H54 (cell line): ENCODE results near the gene CTRB1.

Experiments used
- DNase-seq: peaks from one replicate; pipeline ENCODE4 v3.0.0; 2011; ENCODE audit warnings: low spot score, mixed read lengths; ENCODE audit not compliant: insufficient read length
- FAIRE-seq: peaks from 3 replicates; lab custom pipeline; 2011; peaks lifted over from hg19 to GRCh38; lab: Jason Lieb, UNC
- POLR2A ChIP-seq: IDR thresholded peaks from 2 replicates; pipeline ENCODE4 v1.6.1; 2011; ENCODE audit warnings: low read depth, mild to moderate bottlenecking, low read length

CTRB1 gene

GRCh38 chr16:75256059-75256571, 37.3 kb downstream of the CTRB1 start:
- DNase-seq (no peak), FAIRE-seq (no peak)
- TF ChIP-seq POLR2A = no peak

DNA sequence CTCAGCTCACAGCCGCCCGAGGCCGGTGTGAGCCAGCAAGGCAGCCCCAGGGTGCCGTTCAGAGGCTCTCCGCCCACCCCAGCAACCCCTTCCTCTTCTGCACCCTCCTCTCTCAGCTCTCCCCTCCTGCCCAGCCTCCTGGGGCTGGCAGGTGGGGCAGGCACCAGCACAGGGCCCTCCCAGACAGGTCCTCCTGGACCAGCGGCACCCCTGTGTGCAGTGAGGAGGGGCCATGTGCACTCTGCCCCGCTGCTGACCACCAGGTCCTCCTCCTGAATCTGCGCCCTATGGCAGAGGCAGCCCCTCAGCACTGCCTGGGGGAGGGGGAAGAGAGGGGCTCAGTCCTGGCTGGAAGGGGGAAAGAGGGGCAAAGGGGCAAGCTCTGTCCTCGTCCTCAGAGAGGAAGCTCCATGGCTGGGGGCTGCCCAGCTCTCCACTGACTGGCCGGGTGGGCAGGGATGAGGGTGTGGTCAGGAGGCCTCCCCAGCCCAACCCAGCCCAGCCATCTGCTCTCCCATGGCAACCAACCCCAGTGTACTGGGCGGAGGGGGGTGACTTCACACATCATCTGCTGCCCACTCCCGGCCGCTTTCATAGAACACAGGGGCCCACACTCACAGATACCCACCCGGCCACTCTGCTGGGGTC, 38.0 kb downstream of the CTRB1 start:
- FAIRE-seq (no peak), DNase-seq (no peak)
- TF ChIP-seq POLR2A = no peak

DNA sequence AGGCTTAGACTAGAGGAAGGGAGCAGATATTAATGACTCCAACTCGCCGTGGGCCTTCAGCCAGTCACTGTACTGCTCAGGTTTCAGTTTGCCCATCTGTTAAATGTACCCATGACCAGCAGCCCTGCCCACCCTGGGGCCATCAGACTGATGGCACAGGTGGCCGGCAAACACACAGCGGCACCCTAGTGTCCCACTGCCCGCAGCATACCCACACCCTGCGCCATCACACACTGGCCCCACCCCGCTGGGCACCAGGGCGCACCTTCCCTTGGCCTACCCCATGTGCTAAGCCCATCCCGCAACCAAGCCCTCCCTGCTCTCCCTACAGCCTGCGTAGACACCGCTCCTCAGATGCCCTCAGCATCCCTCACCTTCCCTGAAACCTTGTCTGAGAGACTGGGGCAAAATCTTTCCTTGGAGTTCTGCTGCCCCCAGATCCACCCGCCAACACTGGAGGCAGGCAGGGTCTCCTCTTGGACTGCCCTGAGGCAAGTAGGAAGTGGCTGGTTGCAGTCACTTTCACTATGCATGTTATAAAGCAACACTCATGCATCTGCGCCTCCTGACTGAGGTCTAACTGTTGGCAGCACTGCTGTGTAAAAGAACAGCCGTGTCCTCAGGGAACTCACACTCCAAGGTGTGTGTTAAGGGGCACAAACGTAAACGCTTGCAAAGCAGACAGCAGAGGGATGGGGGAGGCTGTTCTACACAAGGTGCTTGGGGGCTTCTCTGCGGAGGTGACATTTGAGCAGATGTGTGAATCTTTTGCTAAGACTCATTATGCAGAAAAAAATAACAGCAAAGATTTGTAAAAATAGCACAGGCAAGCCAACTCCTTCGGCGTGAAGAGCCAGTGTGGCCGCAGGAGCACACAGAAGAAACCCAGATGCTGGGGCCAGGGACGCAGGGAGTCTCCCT, 39.4 kb downstream of the CTRB1 start:
- FAIRE-seq (no peak), DNase-seq (no peak)
- no peak for TF ChIP-seq POLR2A

- no peak for TF ChIP-seq POLR2A
- no peak for FAIRE-seq
Measured at GRCh38 chr16:75258807-75259141, 40.0 kb downstream of the CTRB1 start.

DNA sequence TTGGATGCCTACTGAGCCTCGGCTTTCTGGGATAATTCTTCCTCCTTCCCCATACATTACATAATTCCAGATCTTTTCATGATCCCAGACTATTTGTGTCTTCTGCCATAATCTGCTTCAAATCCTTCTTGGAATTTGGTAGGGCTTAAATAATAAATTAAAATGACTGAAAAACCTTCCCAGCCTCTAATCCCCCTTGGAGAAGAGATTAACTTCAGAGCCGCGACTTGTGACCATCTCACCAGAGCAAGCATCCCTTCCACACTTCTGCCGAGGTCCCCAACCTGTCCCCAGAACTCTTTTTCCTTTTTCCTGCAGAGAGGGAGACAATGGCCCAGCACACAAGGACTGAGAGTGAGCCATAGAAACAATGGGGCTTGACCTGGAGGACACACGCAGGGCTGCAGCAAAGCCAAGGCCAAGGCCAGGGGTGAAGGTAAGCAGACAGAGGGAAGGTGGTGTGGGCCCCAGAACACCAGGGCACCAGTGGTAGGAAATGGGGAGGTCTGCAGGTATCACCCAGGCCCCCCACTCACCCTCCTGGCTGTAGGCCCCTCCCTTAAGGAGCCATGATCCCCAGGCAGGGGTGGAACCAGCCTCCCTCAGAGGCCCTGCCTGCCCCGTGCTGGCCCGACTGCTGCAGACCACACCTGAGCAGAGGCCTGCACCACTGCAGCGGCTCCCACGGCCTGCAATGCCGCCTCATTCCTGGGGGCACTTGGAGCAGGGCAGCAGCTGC, 42.2 kb downstream of the CTRB1 start:
- no peak for FAIRE-seq
- TF ChIP-seq POLR2A = no peak

More at GRCh38 chr16:75258807-75259141, 40.0 kb downstream of the CTRB1 start:
- DNase-seq = no peak

DNA sequence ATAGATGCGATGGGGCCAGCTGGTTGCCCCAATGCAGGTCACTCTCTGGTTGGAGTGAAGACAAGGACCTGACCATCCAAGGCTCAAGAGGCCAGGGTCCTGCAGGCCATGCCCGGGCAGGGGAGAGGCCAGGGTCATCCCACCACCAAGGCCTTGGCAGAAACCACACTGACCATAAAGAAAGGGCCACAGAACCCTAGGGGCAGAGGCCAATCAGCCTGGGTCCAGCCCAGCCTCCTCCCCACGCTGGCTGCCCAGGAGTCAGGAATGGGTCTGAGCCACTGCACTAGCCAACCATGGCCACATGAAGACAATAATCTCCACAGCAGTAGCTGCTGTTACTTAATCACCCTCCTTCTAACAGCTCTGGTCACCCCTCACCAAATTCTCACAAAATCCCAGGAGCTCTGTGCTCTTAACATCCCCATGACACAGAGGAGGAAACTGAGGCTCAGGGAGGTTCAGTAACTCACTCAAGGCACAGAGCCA, 42.8 kb downstream of the CTRB1 start:
- DNase-seq (no peak), FAIRE-seq (no peak)
- no peak for TF ChIP-seq POLR2A

More for the DNA sequence above, 42.2 kb downstream of the CTRB1 start:
- DNase-seq = no peak

GRCh38 chr16:75262104-75262799, 43.5 kb downstream of the CTRB1 start:
- TF ChIP-seq POLR2A = no peak
- no peak for DNase-seq
- no peak for FAIRE-seq

DNA sequence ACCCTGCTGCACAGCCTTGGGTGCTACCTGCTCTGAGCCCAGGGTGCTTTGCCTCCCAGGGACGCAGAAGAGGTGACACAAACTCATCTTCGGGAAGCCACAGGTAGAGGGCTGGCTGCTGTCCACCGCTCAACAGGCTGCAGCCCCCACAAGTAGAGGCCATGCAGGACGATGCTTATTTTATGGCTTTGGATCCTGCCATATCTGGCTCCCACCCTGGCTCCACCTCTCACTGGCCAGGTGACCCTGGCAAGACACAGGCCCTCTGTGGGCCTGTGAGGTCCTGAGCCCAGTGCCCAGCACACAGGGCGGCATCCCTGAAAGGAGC, 44.0 kb downstream of the CTRB1 start:
- no peak for TF ChIP-seq POLR2A
- FAIRE-seq = no peak
- DNase-seq = no peak

DNA sequence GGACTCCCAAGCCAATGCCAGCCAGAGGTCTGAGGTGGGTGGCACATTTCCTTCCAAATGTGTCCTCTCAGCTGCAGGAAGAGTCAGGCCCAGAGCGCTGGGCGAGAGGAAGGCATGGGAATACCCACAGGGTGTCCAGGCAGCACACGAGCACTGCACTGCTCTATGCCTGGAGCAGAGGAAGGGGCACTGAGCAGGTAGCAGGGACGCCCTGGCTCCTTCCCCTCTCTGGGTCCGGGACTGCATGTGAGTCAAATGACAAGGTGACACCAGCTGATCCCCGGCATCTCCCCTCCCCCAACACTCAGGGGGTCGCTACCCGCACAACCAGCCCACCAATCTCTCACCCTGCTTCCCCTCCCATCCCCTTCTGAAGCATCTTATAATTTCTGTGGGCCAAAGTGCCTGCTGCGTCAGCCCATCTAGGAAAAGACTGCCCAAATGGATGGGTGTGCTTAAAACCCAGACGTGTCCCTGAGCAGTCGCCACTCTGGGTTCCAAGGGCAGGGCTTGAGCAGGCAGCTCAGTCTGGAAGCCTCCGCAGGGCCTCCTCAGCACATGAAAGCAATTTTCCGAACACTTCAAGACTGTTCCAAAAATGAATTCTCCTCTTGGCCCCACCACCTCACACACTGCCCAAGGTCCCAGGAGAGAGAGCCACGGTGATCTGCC, 44.6 kb downstream of the CTRB1 start:
- FAIRE-seq = no peak
- no peak for DNase-seq

DNA sequence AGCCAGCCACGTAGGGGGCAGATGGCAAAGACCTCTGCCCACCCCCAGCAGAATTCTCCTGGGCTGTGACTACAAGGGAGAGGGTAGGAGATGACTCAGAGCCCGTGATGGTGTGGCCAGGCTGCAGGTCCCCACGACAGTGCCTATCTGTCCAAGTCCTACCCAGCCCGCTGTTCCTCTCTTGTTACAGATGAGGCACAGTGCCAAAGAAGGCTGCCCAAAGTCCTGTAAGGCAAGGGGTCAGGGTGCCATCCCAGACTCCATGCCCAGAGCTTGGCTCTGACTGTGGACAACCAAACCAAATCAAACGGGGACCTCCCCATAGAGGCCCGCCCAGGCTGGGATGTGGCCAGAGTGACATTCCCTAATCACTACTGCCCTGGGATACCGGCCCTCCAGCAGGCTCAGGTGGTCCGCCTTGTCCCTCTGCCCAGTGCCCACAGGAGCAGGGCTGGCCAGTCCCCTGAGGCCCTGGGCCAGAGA, 45.2 kb downstream of the CTRB1 start:
- FAIRE-seq (no peak), DNase-seq (no peak)
- no peak for TF ChIP-seq POLR2A

More for the DNA sequence above, 44.6 kb downstream of the CTRB1 start:
- no peak for TF ChIP-seq POLR2A

DNA sequence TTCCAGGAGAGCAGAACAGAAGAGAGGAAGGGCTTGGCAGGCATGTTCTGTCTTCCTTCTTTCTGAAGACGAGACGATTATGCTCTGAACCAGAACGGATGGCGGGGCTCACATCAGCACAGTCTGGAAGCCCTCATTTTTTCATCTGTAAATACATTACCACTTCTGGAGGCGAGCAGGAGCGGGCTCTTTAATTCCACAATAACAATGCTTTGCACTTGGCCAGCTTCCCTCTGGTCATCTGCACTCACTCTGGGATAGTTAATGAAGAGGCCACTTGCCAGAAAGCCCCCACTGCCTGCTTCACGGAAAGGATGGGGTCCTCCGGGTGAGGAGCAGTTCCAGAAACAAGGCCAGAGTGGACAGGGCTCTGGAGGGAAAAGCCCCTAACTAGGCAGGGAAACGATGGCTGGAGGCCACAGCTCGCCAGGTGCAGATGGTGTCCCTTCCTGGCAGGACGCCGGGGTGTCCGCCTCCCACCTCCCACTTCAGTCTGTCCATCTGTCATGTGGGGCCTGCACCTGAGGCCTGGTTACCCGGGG, 45.7 kb downstream of the CTRB1 start:
- DNase-seq = no peak

More for the DNA sequence above, 45.7 kb downstream of the CTRB1 start:
- no peak for FAIRE-seq
- no peak for TF ChIP-seq POLR2A
